ENCODE data around the gene GRK5. TPM values are rescaled to one million over a fixed set of nuclear protein-coding genes. Genes with fewer than 3 reads are reported as not detected.

Gene GRK5
- total RNA-seq, 4 donors from 2014 or later = 10.0 to 61.9 (median 18.1) TPM

GRCh38 chr10:119442758-119443060, 235.3 kb downstream of the GRK5 start:
- DNase-seq = no peak
- Histone ChIP-seq H3K27me3 (no peaks in the 10 kb centered on the region), H3K9me3 (no peaks in the 10 kb centered on the region), H3K27ac (peak overlapping the region in 1 of 4 donors; percentile 60), H3K36me3 (peaks cover 0 to 12% (median 0%) of the 10 kb centered on the region in 3 donors), H3K4me1 (peaks cover 0 to 6% (median 0%) of the 10 kb centered on the region in 4 donors), H3K4me3 (no peak overlapping the region)
- TF ChIP-seq POLR2A (IDR thresholded peaks at IDR 0.05) (no peak), CTCF (IDR thresholded peaks at IDR 0.05) (no peak)

- Histone ChIP-seq H3K27me3 (no peaks in the 10 kb centered on the region), H3K9me3 (no peaks in the 10 kb centered on the region), H3K27ac (no peak overlapping the region), H3K4me1 (peaks cover 0 to 6% (median 0%) of the 10 kb centered on the region in 4 donors), H3K4me3 (no peak overlapping the region), H3K36me3 (peaks cover 0 to 18% (median 0%) of the 10 kb centered on the region in 3 donors)
- no peak for DNase-seq
- TF ChIP-seq POLR2A (IDR thresholded peaks at IDR 0.05) (no peak), CTCF (IDR thresholded peaks at IDR 0.05) (no peak)
Observed at GRCh38 chr10:119443441-119443840, 236.1 kb downstream of the GRK5 start.

- peaks cover 0 to 6% (median 0%) of the 10 kb centered on the region in 4 donors for H3K4me1 ChIP-seq
- H3K27ac ChIP-seq = peak overlapping the region in 1 of 4 donors; percentile 49
- H3K4me3 ChIP-seq = no peak overlapping the region
- no peaks in the 10 kb centered on the region for H3K27me3 ChIP-seq
- H3K9me3 ChIP-seq = no peaks in the 10 kb centered on the region
- no peak for DNase-seq
- peaks cover 0 to 18% (median 0%) of the 10 kb centered on the region in 3 donors for H3K36me3 ChIP-seq
- no peak for TF ChIP-seq CTCF (IDR thresholded peaks at IDR 0.05)
- TF ChIP-seq POLR2A (IDR thresholded peaks at IDR 0.05) = no peak
Observed at GRCh38 chr10:119443970-119444660, 236.7 kb downstream of the GRK5 start.

GRCh38 chr10:119444866-119445265, 237.5 kb downstream of the GRK5 start:
- no peaks in the 10 kb centered on the region for H3K9me3 ChIP-seq
- TF ChIP-seq POLR2A (IDR thresholded peaks at IDR 0.05) (no peak), CTCF (IDR thresholded peaks at IDR 0.05) (no peak)
- DNase-seq = no peak
- peaks cover 0 to 18% (median 0%) of the 10 kb centered on the region in 3 donors for H3K36me3 ChIP-seq
- peaks cover 0 to 6% (median 0%) of the 10 kb centered on the region in 4 donors for H3K4me1 ChIP-seq
- no peak overlapping the region for H3K27ac ChIP-seq
- H3K27me3 ChIP-seq = no peaks in the 10 kb centered on the region
- H3K4me3 ChIP-seq = no peak overlapping the region

GRCh38 chr10:119445311-119445934, 238.1 kb downstream of the GRK5 start:
- DNase-seq = peak; percentile 81 to 94 (median 85)
- Histone ChIP-seq H3K4me1 (peaks cover 0 to 6% (median 0%) of the 10 kb centered on the region in 4 donors), H3K27me3 (no peaks in the 10 kb centered on the region), H3K27ac (no peak overlapping the region), H3K36me3 (peaks cover 0 to 18% (median 0%) of the 10 kb centered on the region in 3 donors), H3K9me3 (no peaks in the 10 kb centered on the region), H3K4me3 (no peak overlapping the region)
- TF ChIP-seq POLR2A (IDR thresholded peaks at IDR 0.05) (no peak), CTCF (IDR thresholded peaks at IDR 0.05) (peak; percentile 79 to 98 (median 86))

Data from Peyer's patch (tissue), 4 donors.